Measurements from ENCODE around the gene ATP4B. TPM values are rescaled to one million over a fixed set of nuclear protein-coding genes. Genes with fewer than 3 reads are reported as not detected.

Gene ATP4B
- total and polyA plus RNA-seq, 12 donors, result 0.01 TPM; not detected in 11

DNA sequence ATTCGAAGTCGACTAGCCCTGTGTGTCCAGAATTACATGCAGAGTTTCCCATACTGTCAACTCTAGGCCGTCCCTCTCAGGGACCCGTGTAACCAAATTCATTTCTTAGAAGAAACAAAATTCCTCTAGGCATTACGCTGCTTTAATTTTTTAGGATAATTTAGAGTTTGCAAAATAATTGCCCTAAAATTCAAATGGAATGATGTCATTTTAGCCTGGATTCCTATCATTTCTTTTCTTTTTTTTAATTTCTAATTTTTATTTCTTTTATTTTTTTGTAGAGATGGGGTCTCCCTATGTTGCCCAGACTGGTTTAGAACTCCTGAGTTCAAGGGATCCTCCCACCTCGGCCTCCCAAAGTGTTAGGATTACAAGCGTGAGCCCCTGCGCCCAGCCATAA is 1.3 kb upstream of the ATP4B start:
- DNase-seq (no peak), ATAC-seq (no peak)
- WGBS, 2 donors, result 90 to 91% methylated on average over 8 of the region's 8 CpGs
- Histone ChIP-seq H3K36me3 (no peaks in the 10 kb centered on the region), H3K27ac (no peak overlapping the region), H3K9me3 (peaks cover 0 to 25% (median 5%) of the 10 kb centered on the region in 11 donors), H3K4me3 (no peak overlapping the region), H3K27me3 (peaks cover 0 to 4% (median 0%) of the 10 kb centered on the region in 7 donors), H3K4me1 (no peaks in the 10 kb centered on the region)
- TF ChIP-seq, protein P1, sequence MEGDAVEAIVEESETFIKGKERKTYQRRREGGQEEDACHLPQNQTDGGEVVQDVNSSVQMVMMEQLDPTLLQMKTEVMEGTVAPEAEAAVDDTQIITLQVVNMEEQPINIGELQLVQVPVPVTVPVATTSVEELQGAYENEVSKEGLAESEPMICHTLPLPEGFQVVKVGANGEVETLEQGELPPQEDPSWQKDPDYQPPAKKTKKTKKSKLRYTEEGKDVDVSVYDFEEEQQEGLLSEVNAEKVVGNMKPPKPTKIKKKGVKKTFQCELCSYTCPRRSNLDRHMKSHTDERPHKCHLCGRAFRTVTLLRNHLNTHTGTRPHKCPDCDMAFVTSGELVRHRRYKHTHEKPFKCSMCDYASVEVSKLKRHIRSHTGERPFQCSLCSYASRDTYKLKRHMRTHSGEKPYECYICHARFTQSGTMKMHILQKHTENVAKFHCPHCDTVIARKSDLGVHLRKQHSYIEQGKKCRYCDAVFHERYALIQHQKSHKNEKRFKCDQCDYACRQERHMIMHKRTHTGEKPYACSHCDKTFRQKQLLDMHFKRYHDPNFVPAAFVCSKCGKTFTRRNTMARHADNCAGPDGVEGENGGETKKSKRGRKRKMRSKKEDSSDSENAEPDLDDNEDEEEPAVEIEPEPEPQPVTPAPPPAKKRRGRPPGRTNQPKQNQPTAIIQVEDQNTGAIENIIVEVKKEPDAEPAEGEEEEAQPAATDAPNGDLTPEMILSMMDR (IDR thresholded peaks at IDR 0.05), result no peak
- intact Hi-C loops (cut with DNase I), result no loop called here

DNA sequence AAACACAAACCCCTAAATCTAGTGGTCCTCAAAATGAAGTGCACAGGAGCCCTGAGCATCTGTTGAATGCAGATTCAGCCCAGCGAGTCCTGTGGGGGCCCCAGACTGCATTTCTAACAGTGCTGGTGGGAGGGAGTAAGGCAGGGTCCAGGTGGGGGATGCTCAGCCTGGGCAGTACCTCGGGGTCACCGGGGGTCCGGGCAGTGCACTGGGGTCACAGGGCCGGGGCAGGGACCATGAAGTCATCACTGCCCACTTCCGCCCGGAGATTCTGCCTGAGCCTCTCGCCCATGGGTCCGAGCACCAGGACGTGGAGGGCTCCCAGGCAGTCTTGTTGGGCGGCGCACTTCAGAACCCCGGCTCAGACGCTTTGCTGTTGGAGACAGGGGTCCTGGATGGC is 838 bp upstream of the ATP4B start:
- no peak for DNase-seq

DNA sequence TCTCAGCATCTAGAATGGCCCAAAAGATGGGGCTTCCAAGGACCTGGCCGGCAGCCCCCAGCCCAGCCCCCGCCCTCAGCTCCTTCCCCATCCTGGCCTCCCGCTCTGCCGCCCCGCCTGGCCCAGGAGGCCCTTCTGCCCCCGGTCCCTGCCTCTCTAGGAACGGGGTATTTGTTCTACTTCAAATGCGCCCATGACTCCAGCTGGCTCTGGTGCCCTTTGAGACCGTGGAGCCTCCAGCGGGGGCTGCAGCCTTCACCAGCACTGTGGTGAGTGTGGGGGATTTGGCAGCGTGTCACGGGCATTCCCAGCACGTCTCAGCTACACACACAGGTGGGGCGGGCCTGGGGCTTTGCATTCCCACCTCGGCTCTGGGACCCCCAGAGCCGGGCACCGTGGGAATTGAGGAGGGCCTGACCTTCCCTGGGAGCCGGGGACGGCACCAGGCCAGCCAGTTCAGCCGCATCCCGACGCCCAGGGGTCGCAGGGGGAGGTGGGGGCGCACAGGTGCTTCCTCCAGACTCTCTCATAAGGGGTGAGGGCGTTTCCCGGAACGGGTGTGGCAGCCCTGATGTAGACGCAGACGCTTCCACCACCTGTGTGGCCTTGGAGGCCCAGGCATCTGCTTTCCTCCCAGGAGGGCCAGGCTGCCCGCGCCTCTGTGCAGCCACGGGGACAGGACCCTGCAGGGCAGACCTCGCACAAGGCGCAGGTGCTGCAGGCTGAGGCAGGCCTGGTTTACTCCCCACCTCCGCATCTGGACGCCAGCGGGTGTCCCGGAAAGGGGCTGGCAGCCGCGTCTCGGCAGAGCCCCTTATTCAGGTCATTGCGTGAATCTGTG is 947 bp downstream of the ATP4B start:
- H3K4me1 ChIP-seq, result no peaks in the 10 kb centered on the region
- TF ChIP-seq, protein P1 (IDR thresholded peaks at IDR 0.05), result no peak

More for the DNA sequence above, 838 bp upstream of the ATP4B start:
- no peak for ATAC-seq
- Histone ChIP-seq H3K27ac (no peak overlapping the region), H3K4me1 (no peaks in the 10 kb centered on the region), H3K4me3 (no peak overlapping the region), H3K9me3 (peaks cover 0 to 25% (median 5%) of the 10 kb centered on the region in 11 donors), H3K36me3 (no peaks in the 10 kb centered on the region), H3K27me3 (peaks cover 0 to 4% (median 0%) of the 10 kb centered on the region in 7 donors)
- intact Hi-C loops (cut with DNase I), result no loop called here
- TF ChIP-seq, protein P1 (IDR thresholded peaks at IDR 0.05), result no peak
- WGBS, 2 donors, result 80 to 83% methylated on average over 14 of the region's 14 CpGs

DNA sequence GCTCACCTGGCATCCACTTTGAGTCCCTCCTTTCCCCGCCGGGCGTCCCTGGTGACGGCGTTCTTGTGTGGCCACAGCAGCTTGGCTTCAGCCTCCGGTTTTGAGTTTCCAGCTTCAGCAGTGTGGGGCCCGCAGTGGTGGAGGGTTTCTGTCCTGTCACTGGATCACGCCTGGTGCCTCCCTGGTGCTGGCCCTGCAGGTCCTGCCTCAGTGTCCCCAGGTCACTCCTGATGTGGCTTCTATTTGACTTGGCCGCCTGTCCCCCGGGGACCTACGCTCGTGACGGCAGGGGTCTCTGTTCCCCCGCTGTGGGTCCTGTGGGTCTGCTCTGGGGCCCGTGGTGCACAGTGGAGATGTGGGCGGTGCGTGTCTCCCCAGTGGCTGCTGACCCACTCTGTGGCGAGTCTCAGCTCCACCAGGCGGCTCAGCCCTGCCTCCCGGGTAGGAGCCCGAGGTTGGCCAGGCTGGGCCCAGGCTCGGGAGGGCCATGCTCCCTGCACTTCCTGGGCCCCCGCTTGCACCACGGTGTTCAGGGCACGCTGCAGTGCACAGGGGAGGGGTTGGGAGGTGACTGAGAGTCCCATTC is 1.9 kb downstream of the ATP4B start:
- intact Hi-C loops (cut with DNase I), result no loop called here
- Histone ChIP-seq H3K9me3 (peaks cover 0 to 9% (median 1%) of the 10 kb centered on the region in 11 donors), H3K4me1 (no peaks in the 10 kb centered on the region), H3K27me3 (peaks cover 0 to 4% (median 0%) of the 10 kb centered on the region in 7 donors), H3K27ac (no peak overlapping the region), H3K4me3 (no peak overlapping the region), H3K36me3 (no peaks in the 10 kb centered on the region)
- DNase-seq, result no peak
- 92 to 95% methylated on average over 25 of the region's 25 CpGs for WGBS, 2 donors
- peak in 1 of 8 donors; percentile 13 for ATAC-seq
- TF ChIP-seq, protein P1 (IDR thresholded peaks at IDR 0.05), result no peak

More for the DNA sequence above, 947 bp downstream of the ATP4B start:
- H3K27me3 ChIP-seq, result peaks cover 0 to 4% (median 0%) of the 10 kb centered on the region in 7 donors
- no peak overlapping the region for H3K27ac ChIP-seq
- DNase-seq (no peak), ATAC-seq (peak in 1 of 8 donors; percentile 45)
- H3K36me3 ChIP-seq, result no peaks in the 10 kb centered on the region
- WGBS, 2 donors, result 79 to 87% methylated on average over 41 to 42 of the region's 42 CpGs
- H3K4me3 ChIP-seq, result no peak overlapping the region
- intact Hi-C loops (cut with DNase I), result no loop called here
- H3K9me3 ChIP-seq, result peaks cover 0 to 19% (median 5%) of the 10 kb centered on the region in 11 donors

All from heart right ventricle (tissue), 16 donors.